22Rv1 (cell line): Measurements from ENCODE around the gene OR4C46.
A peak's percentile ranks its signal among the peaks of the same experiment; 100 is the strongest.
"Not testable (repeated sequence)": the region's sequence is repeated elsewhere in the genome, so short reads cannot be mapped to it uniquely, and the experiment has no call there.

ENCODE experiments used
- H3K27ac ChIP-seq: fragments of 450-650 bp; 2 replicates; pipeline ENCODE4 v1.5.1; 2017
- CTCF ChIP-seq: fragments of 450-650 bp; IDR thresholded peaks from 2 replicates; pipeline ENCODE4 v1.5.1; 2017; ENCODE audit warnings: mild to moderate bottlenecking
- ZFX ChIP-seq: fragments of 450-650 bp; IDR thresholded peaks from 2 replicates; pipeline ENCODE4 v1.6.1; 2017; ENCODE audit warnings: antibody characterized with exemption, borderline replicate concordance

The OR4C46 gene

GRCh38 chr11:54603898-54604297, at the start of gene OR4C46:
Gene OR4C46 (minus strand): TSS chr11:54603998. CDS start chr11:54603998, 0 bp downstream.
- no peak for TF ChIP-seq ZFX
- TF ChIP-seq CTCF: no peak
- H3K27ac ChIP-seq: no peak within 1 kb of the TSS

GRCh38 chr11:54645606-54646005, 41.8 kb upstream of the OR4C46 start:
- H3K27ac ChIP-seq: not testable (repeated sequence)

- H3K27ac ChIP-seq: not testable (repeated sequence)
Measured at GRCh38 chr11:54561439-54561838, 42.4 kb downstream of the OR4C46 start.

GRCh38 chr11:54558919-54559318, 44.9 kb downstream of the OR4C46 start:
- no peak overlapping the region for H3K27ac ChIP-seq
- no peak for TF ChIP-seq ZFX
- TF ChIP-seq CTCF: peak; percentile 69

- H3K27ac ChIP-seq: no peak overlapping the region
- no peak for TF ChIP-seq CTCF
- TF ChIP-seq ZFX: no peak
Measured at GRCh38 chr11:54558407-54558806, 45.4 kb downstream of the OR4C46 start.
